Right lobe of liver (tissue), 6 donors: ENCODE measurements around the gene ERFE. TPM values are rescaled to one million over a fixed set of nuclear protein-coding genes. Genes with fewer than 3 reads are reported as not detected.

Source experiments
- ATAC-seq, 4 donors: fragments of 200-7000 bp; cut with Tn5 transposase; one replicate each; pipeline ENCODE4 v1.9.1; 2020; ENCODE audit warnings: mild to moderate bottlenecking in 4 of 4, moderate library complexity in 4 of 4
- DNase-seq, 3 donors: peaks; one replicate each; pipeline ENCODE4 v3.0.0-alpha.2; 2020
- H3K27ac ChIP-seq, 3 donors: fragments of 200-600 bp; one replicate each; pipeline ENCODE4 v1.8.0; 2022
- H3K27me3 ChIP-seq, 2 donors: fragments of 200-600 bp; one replicate each; pipeline ENCODE4 v1.8.0; 2022
- H3K36me3 ChIP-seq, 4 donors: fragments of 200-600 bp; sonication (generic) in 1 of 4; one replicate each; pipeline versions ENCODE4 v1.5.1 to v1.8.0; 2017 to 2022; ENCODE audit warnings: control low read depth in 1 of 4
- H3K4me1 ChIP-seq, 4 donors: fragments of 200-600 bp; sonication (generic) in 1 of 4; one replicate each; pipeline versions ENCODE4 v1.5.1 to v1.8.0; 2017 to 2022; ENCODE audit warnings: control low read depth in 1 of 4
- H3K4me3 ChIP-seq, 3 donors: fragments of 200-600 bp; one replicate each; pipeline ENCODE4 v1.8.0; 2022
- H3K9me3 ChIP-seq, 4 donors: fragments of 200-600 bp; sonication (generic) in 1 of 4; one replicate each; pipeline versions ENCODE4 v1.5.1 to v1.8.0; 2017 to 2022; ENCODE audit warnings: control low read depth in 1 of 4
- CTCF ChIP-seq, 4 donors: fragments of 200-600 bp in 3 of 4; fragments of 450-650 bp in 1 of 4; IDR thresholded peaks; one replicate each; pipeline versions ENCODE4 v1.5.1 to v1.8.0; 2016 to 2022; ENCODE audit warnings: antibody characterized with exemption in 4 of 4, mild to moderate bottlenecking in 2 of 4
- POLR2A ChIP-seq: fragments of 450-650 bp; IDR thresholded peaks from one replicate; pipeline ENCODE4 v1.6.1; 2017; ENCODE audit warnings: antibody characterized with exemption, mild to moderate bottlenecking
- WGBS: methylation state at CpG from one replicate; pipeline ENCODE4 v1.1.6; 2018; ENCODE audit warnings: low coverage, low lambda C conversion rate; ENCODE audit not compliant: insufficient coverage; ENCODE audit errors: missing lambda C conversion rate; 5-methylcytosine and 5-hydroxymethylcytosine counted together
- intact Hi-C, 2 donors: fragments of 100-400 bp; cut with DNase I; formaldehyde crosslinking; loops; one replicate each; pipeline versions ENCODE4 v1.11.2 to v1.14.1; 2022
- total RNA-seq, 6 experiments: library from RNA; depleted of rRNA in 2 of 6; stranded (reverse); fragments of >200 nt in 2 of 6; fragmentation: NEBNext Ultra II Directional in 3 of 6; extraction: Animal tissue kit (Norgen Biotek cat#: 25700) in 3 of 6; gene quantifications; one replicate each; pipeline versions ENCODE4 v1.1.0 to v1.2.4, GENCODE V29; 2016 to 2023
- donor health status: DM: no; HTN: yes; CAD: no.
- donor health status: DM: no; HTN: no; CAD: no.
- donor health status: DM: no; HTN: no; CAD: no.
- donor health status: DM: no; HTN: yes; CAD: no.
- donor health status: DM: no; HTN: yes; CAD: no.

Gene ERFE
- total RNA-seq, 6 experiments from 2014 or later = 0.27 to 1.4 (median 0.31) TPM; not detected in 3

GRCh38 chr2:238187618-238188548, 29.1 kb downstream of the ERFE start:
- DNase-seq (no peak), ATAC-seq (no peak)
- 98% methylated on average over 5 of the region's 17 CpGs for WGBS

GRCh38 chr2:238190445-238190844, 31.7 kb downstream of the ERFE start:
- peaks cover 0 to 92% (median 36%) of the 10 kb centered on the region in 4 donors for H3K36me3 ChIP-seq
- no peak for TF ChIP-seq CTCF (IDR thresholded peaks at IDR 0.05)
- no peak for TF ChIP-seq POLR2A
- 100% methylated on average over 2 of the region's 2 CpGs for WGBS

More at GRCh38 chr2:238187618-238188548, 29.1 kb downstream of the ERFE start:
- Histone ChIP-seq H3K36me3 (peaks cover 6 to 97% (median 49%) of the 10 kb centered on the region in 4 donors), H3K27me3 (no peaks in the 10 kb centered on the region), H3K27ac (no peak overlapping the region), H3K9me3 (no peaks in the 10 kb centered on the region), H3K4me1 (no peaks in the 10 kb centered on the region), H3K4me3 (no peak overlapping the region)
- TF ChIP-seq POLR2A (no peak), CTCF (IDR thresholded peaks at IDR 0.05) (no peak)
- intact Hi-C loops = no loop called here

GRCh38 chr2:238202326-238203093, 43.7 kb downstream of the ERFE start:
- Histone ChIP-seq H3K36me3 (no peaks in the 10 kb centered on the region), H3K4me3 (peak overlapping the region; percentile 53 to 97 (median 69)), H3K4me1 (peaks cover 0 to 15% (median 7%) of the 10 kb centered on the region in 4 donors), H3K9me3 (no peaks in the 10 kb centered on the region), H3K27me3 (no peaks in the 10 kb centered on the region), H3K27ac (peak overlapping the region; percentile 52 to 92 (median 78))
- no peak for ATAC-seq
- DNase-seq = no peak
- intact Hi-C loops = no loop called here
- WGBS = 17% methylated on average over 18 of the region's 27 CpGs
- TF ChIP-seq CTCF (IDR thresholded peaks at IDR 0.05) (no peak), POLR2A (no peak)

More at GRCh38 chr2:238190445-238190844, 31.7 kb downstream of the ERFE start:
- Histone ChIP-seq H3K27me3 (no peaks in the 10 kb centered on the region), H3K27ac (no peak overlapping the region), H3K4me3 (no peak overlapping the region), H3K4me1 (no peaks in the 10 kb centered on the region), H3K9me3 (no peaks in the 10 kb centered on the region)
- intact Hi-C loops = no loop called here
- DNase-seq = no peak
- no peak for ATAC-seq

- intact Hi-C loops = no loop called here
- H3K9me3 ChIP-seq = no peaks in the 10 kb centered on the region
- H3K27ac ChIP-seq = peak within 1 kb of the TSS; percentile 67 to 92 (median 78)
- peak; percentile 92 to 95 (median 94) for DNase-seq
- no peaks in the 10 kb centered on the region for H3K27me3 ChIP-seq
- WGBS = 0% methylated on average over 2 of the region's 126 CpGs
- H3K4me3 ChIP-seq = peak within 1 kb of the TSS; percentile 53 to 97 (median 69)
- peaks cover 0 to 15% (median 7%) of the 10 kb centered on the region in 4 donors for H3K4me1 ChIP-seq
- H3K36me3 ChIP-seq = no peaks in the 10 kb centered on the region
- TF ChIP-seq CTCF (IDR thresholded peaks at IDR 0.05) = no peak
- TF ChIP-seq POLR2A = peak; percentile 93
- peak; percentile 97 to 99 (median 98) for ATAC-seq
Observed at GRCh38 chr2:238203094-238203972, 44.6 kb downstream of the ERFE start, which contains the start of gene ILKAP. ILKAP (minus strand) TSS chr2:238203695; CDS start chr2:238203553, 142 bp downstream.
